Sigmoid colon (tissue), 7 donors: ENCODE measurements around the gene AHI1. TPM values are rescaled to one million over a fixed set of nuclear protein-coding genes. Genes with fewer than 3 reads are reported as not detected.

Experiments
- DNase-seq: peaks from one replicate; pipeline ENCODE4 v3.0.0-alpha.2; 2019
- H3K27ac ChIP-seq, 4 donors: fragments of 200-600 bp; sonication (generic); one replicate each; pipeline ENCODE4 v1.5.1; 2016 to 2019; ENCODE audit warnings: mild to moderate bottlenecking in 1 of 4
- H3K27me3 ChIP-seq, 3 donors: fragments of 200-600 bp; sonication (generic); one replicate each; pipeline ENCODE4 v1.5.1; 2019; ENCODE audit warnings: mild to moderate bottlenecking in 1 of 3
- H3K36me3 ChIP-seq, 4 donors: fragments of 200-600 bp; sonication (generic); one replicate each; pipeline ENCODE4 v1.5.1; 2016 to 2019
- H3K4me1 ChIP-seq, 4 donors: fragments of 200-600 bp; sonication (generic); one replicate each; pipeline ENCODE4 v1.5.1; 2017 to 2019
- H3K4me3 ChIP-seq, 4 donors: fragments of 200-600 bp; sonication (generic); one replicate each; pipeline ENCODE4 v1.5.1; 2017 to 2019; ENCODE audit warnings: mild to moderate bottlenecking in 2 of 4, moderate library complexity in 1 of 4
- H3K9me3 ChIP-seq, 4 donors: fragments of 200-600 bp in 3 of 4; sonication (generic) in 3 of 4; one replicate each; pipeline versions ENCODE4 v1.5.1 to v1.6.1; 2013 to 2019
- CTCF ChIP-seq, 4 experiments: fragments of 450-650 bp in 3 of 4; fragments of 200-600 bp in 1 of 4; IDR thresholded peaks; one replicate each; pipeline ENCODE4 v1.5.1; 2016 to 2019; ENCODE audit warnings: antibody characterized with exemption in 4 of 4, mild to moderate bottlenecking in 3 of 4, moderate library complexity in 2 of 4
- EP300 ChIP-seq, 4 donors: sonication (generic); formaldehyde crosslinking; IDR thresholded peaks; one replicate each; pipeline ENCODE4 v1.6.1; 2017; ENCODE audit warnings: antibody characterized with exemption in 4 of 4
- POLR2A ChIP-seq, 2 donors: fragments of 450-650 bp; IDR thresholded peaks; one replicate each; pipeline ENCODE4 v1.6.1; 2016; ENCODE audit warnings: antibody characterized with exemption in 2 of 2, mild to moderate bottlenecking in 2 of 2, moderate library complexity in 2 of 2
- POLR2AphosphoS5 ChIP-seq, 4 donors: sonication (generic); formaldehyde crosslinking; IDR thresholded peaks; one replicate each; pipeline ENCODE4 v1.6.1; 2017; ENCODE audit warnings: antibody characterized with exemption in 4 of 4
- WGBS, 2 donors: extraction: QIAGEN DNeasy Blood & Tissue Kit; methylation state at CpG; one replicate each; pipeline ENCODE4 v1.1.7; 2013; 5-methylcytosine and 5-hydroxymethylcytosine counted together
- intact Hi-C: fragments of 100-400 bp; cut with DNase I; formaldehyde crosslinking; loops from one replicate; pipeline ENCODE4 v1.15.1; 2023
- polyA plus RNA-seq, 3 donors: library from polyadenylated mRNA; stranded (reverse); fragments of 200-250 nt; gene quantifications; one replicate each; pipeline ENCODE4 v1.2.3, GENCODE V29; 2013
- total RNA-seq, 4 donors: library from RNA; depleted of rRNA; stranded (reverse); fragments of >200 nt; gene quantifications; one replicate each; pipeline ENCODE4 v1.1.0, GENCODE V29; 2016
- donor health status: healthy with polysubstance abuse.
- donor health status: Bipolar disorder and iron deficiency.
- donor health status: healthy.

Gene AHI1
- total and polyA plus RNA-seq, 7 donors: 4.2 to 47.1 (median 25.8) TPM

GRCh38 chr6:135306740-135307420 lies 190.7 kb downstream of the AHI1 start:
- Histone ChIP-seq H3K9me3 (no peaks in the 10 kb centered on the region), H3K36me3 (peaks cover 0 to 8% (median 0%) of the 10 kb centered on the region in 4 donors), H3K4me1 (peaks cover 0 to 11% (median 0%) of the 10 kb centered on the region in 4 donors), H3K4me3 (no peak overlapping the region), H3K27ac (no peak overlapping the region), H3K27me3 (no peaks in the 10 kb centered on the region)
- no peak for DNase-seq
- WGBS, 2 donors: 79 to 91% methylated on average over 5 of the region's 5 CpGs
- TF ChIP-seq POLR2A (IDR thresholded peaks at IDR 0.05) (no peak), POLR2AphosphoS5 (IDR thresholded peaks at IDR 0.05) (no peak)
- intact Hi-C loops: no loop called here

GRCh38 chr6:135306166-135306565 lies 191.4 kb downstream of the AHI1 start:
- Histone ChIP-seq H3K9me3 (no peaks in the 10 kb centered on the region), H3K4me3 (no peak overlapping the region), H3K27ac (no peak overlapping the region), H3K27me3 (no peaks in the 10 kb centered on the region), H3K36me3 (peaks cover 0 to 8% (median 0%) of the 10 kb centered on the region in 4 donors), H3K4me1 (peaks cover 0 to 11% (median 0%) of the 10 kb centered on the region in 4 donors)
- no peak for DNase-seq
- TF ChIP-seq POLR2A (IDR thresholded peaks at IDR 0.05): no peak
- no peak for TF ChIP-seq CTCF (IDR thresholded peaks at IDR 0.05)
- no peak for TF ChIP-seq EP300 (IDR thresholded peaks at IDR 0.05)
- intact Hi-C loops: no loop called here
- 92 to 97% methylated on average over 2 of the region's 2 CpGs for WGBS, 2 donors

- DNase-seq: no peak
- Histone ChIP-seq H3K9me3 (no peaks in the 10 kb centered on the region), H3K4me1 (peaks cover 0 to 9% (median 0%) of the 10 kb centered on the region in 4 donors), H3K36me3 (peaks cover 0 to 8% (median 0%) of the 10 kb centered on the region in 4 donors), H3K4me3 (no peak overlapping the region), H3K27me3 (no peaks in the 10 kb centered on the region), H3K27ac (no peak overlapping the region)
- intact Hi-C loops: no loop called here
- 81 to 92% methylated on average over 1 of the region's 1 CpG for WGBS, 2 donors
- no peak for TF ChIP-seq POLR2AphosphoS5 (IDR thresholded peaks at IDR 0.05)
- no peak for TF ChIP-seq EP300 (IDR thresholded peaks at IDR 0.05)
- TF ChIP-seq CTCF (IDR thresholded peaks at IDR 0.05): no peak
- no peak for TF ChIP-seq POLR2A (IDR thresholded peaks at IDR 0.05)
These were observed 191.9 kb downstream of the AHI1 start for GRCh38 chr6:135305684-135306083.

- 95 to 96% methylated on average over 4 of the region's 4 CpGs for WGBS, 2 donors
- intact Hi-C loops: no loop called here
- Histone ChIP-seq H3K4me3 (no peak overlapping the region), H3K36me3 (peaks cover 0 to 14% (median 0%) of the 10 kb centered on the region in 4 donors), H3K27ac (no peak overlapping the region), H3K4me1 (peaks cover 0 to under 1% (median 0%) of the 10 kb centered on the region in 4 donors), H3K27me3 (no peaks in the 10 kb centered on the region), H3K9me3 (no peaks in the 10 kb centered on the region)
- TF ChIP-seq CTCF (IDR thresholded peaks at IDR 0.05) (no peak), POLR2A (IDR thresholded peaks at IDR 0.05) (no peak), POLR2AphosphoS5 (IDR thresholded peaks at IDR 0.05) (no peak), EP300 (IDR thresholded peaks at IDR 0.05) (no peak)
- DNase-seq: no peak
These were observed 192.7 kb downstream of the AHI1 start for GRCh38 chr6:135304883-135305282.

GRCh38 chr6:135301304-135301703 lies 196.2 kb downstream of the AHI1 start:
- no peaks in the 10 kb centered on the region for H3K4me1 ChIP-seq
- DNase-seq: no peak
- TF ChIP-seq CTCF (IDR thresholded peaks at IDR 0.05) (no peak), POLR2A (IDR thresholded peaks at IDR 0.05) (no peak), POLR2AphosphoS5 (IDR thresholded peaks at IDR 0.05) (no peak), EP300 (IDR thresholded peaks at IDR 0.05) (no peak)
- H3K4me3 ChIP-seq: no peak overlapping the region
- H3K9me3 ChIP-seq: no peaks in the 10 kb centered on the region
- H3K27me3 ChIP-seq: no peaks in the 10 kb centered on the region
- H3K36me3 ChIP-seq: peaks cover 0 to 23% (median 0%) of the 10 kb centered on the region in 4 donors
- intact Hi-C loops: no loop called here
- H3K27ac ChIP-seq: no peak overlapping the region
